Activated naive CD4-positive, alpha-beta T cell (primary cell): ENCODE measurements around the gene MRPL14.

ENCODE experiments used
- DNase-seq, 4 experiments: peaks; one replicate each; lab custom pipeline; 2025; lab: John Stamatoyannopoulos, UW

The MRPL14 gene

DNA sequence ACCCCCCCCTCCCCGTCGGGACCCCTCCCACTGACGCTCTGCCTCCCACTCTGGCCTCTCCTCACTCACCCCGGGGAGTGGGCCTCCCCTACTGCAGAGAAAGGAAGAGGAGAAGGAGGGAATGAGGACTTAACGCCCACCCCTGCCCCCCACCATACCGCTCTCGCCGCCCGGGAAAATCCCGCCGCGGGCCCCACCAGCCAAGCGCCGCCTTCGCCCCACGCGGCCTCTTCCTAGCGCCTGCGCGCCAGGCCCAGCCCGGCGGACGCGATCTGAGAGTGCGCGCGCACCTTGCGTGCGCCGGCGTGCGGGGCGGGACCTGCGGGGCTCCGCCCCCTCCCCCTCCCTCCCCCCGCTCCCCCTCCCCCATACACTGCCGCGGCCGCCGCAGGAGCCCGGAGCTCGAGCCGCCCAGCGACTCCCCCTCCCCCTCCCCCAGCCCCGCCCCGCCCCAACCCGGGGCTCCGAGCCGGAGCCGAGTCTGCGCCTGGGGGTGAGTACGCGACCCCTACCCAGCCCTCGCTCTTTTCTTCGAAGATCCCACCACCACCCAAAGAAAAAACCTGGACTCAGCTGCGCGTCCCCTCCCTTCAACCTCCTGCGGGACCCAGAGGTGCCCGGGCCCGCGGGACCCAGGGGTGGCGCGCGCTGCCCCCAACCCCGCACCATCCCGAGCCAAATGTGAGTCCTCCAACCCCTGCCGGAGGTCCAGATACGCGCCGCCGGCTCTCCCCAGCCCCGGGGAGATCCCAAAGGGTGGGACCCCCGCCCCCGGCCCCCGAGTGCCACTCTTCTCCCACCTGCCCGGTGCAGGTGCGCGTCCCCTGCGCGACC lies at the start of gene MRPL14, which contains the start of gene TMEM63B:
TSS of gene MRPL14 (minus strand) at position 267 of the 834 bp plus-strand sequence. CDS start 10,841 bp downstream, outside the sequence.
TSS of gene TMEM63B (plus strand) at position 369 of the 834 bp plus-strand sequence. CDS start 7,031 bp downstream, outside the sequence.
- DNase-seq = peak; percentile 79 to 90 (median 80)

GRCh38 chr6:44176130-44176761 lies 49.0 kb upstream of the MRPL14 start:
- DNase-seq = no peak

- peak; percentile 47 to 69 (median 64) for DNase-seq
Measured at GRCh38 chr6:44172731-44173500, 45.7 kb upstream of the MRPL14 start.

DNA sequence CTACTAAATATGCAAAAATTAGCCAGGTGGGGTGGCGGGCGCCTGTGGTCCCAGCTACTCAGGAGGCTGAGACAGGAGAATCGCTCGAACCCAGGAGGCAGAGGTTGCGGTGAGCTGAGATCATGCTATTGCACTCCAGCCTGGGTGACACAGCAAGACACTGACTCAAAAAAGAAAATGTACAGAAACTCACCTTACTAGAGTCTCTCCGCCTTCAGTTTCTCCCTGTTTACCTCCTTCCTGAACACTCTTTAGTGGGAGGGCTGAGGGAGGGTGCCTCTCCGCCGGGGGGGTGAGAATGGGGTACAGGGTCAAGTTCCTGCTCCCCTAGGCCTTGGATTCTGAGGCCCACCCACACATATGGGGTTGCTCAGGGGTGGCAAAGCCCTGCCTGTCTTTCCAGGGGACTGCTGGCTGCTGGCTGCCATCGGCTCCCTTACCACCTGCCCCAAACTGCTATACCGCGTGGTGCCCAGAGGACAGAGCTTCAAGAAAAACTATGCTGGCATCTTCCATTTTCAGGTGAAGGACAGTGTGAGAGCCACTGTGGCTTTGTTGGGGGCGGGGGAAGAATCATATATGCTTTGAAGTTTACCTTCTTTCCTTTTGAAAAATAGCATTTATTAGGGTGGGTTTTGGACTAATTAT lies 44.8 kb upstream of the MRPL14 start:
- DNase-seq = no peak

DNA sequence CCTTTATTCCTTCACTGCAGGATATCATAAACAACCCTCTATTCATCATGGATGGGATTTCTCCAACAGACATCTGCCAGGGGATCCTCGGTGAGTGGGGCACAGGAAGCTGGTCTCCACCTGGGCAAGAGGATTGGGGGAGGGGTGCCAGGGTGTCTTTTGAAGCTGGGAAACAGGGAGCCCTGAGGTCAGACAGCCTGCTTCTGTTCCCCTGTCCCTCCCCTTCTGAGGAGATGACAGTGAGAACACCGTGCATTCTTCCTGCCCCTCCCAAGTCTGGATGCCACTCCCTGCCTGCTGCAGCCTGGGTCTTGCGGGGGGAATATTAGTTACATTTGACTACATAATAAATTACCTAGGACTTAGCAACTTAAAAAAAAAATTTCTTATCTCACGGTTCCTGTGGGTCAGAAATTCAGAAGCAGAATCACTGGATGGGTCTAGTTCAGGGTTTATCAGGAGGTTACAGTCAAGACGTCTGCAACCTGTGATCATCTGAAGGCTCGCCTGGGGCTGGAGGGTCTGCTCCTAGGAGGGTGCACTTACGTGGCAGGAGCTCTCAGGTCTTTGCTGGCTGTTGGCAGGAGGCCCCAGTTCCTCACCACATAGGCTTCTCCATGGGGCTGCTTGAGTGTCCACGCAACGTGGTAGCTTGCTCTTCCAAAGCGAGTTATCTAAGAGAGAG lies 42.8 kb upstream of the MRPL14 start:
- no peak for DNase-seq

GRCh38 chr6:44169154-44169553 lies 41.9 kb upstream of the MRPL14 start:
- no peak for DNase-seq

DNA sequence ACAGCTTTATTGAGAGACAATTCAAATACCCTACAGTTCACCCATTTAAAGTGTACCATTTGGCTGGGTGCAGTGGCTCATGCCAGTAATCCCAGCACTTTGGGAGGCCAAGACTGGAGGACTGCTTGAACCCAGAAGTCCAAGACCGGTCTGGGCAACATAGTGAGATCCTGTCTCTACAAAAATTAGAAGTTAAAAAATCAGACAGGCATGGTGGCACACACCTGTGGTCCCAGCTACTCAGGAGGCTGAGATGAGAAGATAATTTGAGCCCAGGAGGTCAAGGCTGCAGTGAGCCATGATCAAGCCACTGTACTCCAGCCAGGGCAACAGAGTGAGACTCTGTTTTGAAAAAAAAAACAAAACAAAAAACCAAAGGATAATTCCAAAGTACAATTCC lies 40.3 kb upstream of the MRPL14 start:
- no peak for DNase-seq

- DNase-seq = no peak
Measured at GRCh38 chr6:44166591-44167184, 39.4 kb upstream of the MRPL14 start.

DNA sequence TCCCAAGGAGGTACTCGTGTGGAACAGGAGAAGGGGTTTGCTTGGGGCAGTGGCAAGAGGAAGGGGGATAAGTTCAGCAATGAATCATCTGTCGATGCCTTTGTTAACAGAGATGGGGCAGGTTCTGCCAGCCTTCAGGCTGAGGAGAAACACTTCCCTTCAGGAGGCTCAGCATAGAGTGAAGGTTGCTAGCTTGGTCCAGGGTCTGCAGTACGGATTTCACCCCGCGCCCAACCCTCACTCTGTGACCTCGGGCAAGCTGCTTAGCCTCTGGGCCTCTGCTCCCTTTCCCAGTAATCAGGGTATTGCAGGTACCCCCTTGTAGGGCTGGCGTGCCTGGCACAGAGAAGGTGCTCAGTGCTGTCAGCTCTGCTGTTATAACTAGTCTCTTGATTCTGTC lies 38.9 kb upstream of the MRPL14 start:
- no peak for DNase-seq

DNA sequence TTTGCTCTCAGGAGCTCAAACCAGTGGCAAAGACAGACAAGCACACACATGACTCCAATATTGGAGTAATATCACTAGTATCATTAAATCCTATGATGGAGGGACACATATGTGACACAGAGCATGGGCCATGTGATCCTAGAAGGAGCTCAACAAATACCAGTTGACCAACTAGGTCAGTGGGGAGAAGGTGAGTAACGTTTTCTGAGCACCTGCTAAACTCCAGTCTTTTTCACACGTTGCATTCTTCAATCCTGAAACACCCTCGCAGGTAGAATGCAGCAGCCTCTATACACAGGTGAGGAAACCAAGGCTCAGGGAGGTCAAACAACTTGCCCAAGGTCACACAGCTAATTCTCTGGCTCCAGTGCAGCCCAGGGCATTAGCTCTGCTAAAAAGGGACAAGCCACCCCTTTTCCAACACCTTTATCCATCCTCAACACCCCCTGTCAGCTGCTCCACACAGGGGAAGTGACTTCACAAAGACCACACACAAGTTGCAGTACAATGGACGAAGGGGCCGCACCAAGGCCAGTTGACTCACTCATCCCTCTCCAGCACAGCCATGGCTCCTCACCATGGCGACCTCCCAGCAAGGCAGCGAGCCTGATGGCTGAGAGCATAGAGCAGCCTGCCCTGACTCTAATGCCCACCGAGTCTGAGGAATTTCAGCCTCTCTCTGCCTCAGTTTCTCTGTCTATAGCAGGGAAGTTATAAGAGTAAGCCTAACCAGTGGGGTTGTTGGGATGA lies 35.8 kb upstream of the MRPL14 start:
- DNase-seq = no peak

GRCh38 chr6:44161997-44162338 lies 34.7 kb upstream of the MRPL14 start:
- DNase-seq = no peak

GRCh38 chr6:44158770-44159228 lies 31.5 kb upstream of the MRPL14 start, which contains the start of gene CAPN11:
Gene CAPN11 (plus strand): TSS chr6:44158820. CDS start chr6:44158849, 29 bp downstream.
- DNase-seq = no peak

DNA sequence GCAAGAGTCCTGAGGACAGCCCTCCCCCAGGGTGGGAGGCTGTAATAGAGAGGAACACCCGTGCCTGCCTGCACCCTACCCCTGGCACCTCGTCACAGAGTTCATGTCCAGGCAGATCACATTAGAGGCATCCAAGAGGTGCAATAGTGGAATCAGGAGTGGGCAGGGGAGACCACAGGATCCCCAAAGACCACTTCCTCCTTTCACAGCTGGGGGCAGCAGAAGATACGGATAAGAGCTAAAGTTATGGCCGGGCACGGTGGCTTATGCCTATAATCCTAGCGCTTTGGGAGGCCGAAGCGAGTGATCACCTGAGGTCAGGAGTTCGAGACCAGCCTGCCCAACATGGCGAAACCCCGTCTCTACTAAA lies 29.9 kb upstream of the MRPL14 start:
- no peak for DNase-seq

DNA sequence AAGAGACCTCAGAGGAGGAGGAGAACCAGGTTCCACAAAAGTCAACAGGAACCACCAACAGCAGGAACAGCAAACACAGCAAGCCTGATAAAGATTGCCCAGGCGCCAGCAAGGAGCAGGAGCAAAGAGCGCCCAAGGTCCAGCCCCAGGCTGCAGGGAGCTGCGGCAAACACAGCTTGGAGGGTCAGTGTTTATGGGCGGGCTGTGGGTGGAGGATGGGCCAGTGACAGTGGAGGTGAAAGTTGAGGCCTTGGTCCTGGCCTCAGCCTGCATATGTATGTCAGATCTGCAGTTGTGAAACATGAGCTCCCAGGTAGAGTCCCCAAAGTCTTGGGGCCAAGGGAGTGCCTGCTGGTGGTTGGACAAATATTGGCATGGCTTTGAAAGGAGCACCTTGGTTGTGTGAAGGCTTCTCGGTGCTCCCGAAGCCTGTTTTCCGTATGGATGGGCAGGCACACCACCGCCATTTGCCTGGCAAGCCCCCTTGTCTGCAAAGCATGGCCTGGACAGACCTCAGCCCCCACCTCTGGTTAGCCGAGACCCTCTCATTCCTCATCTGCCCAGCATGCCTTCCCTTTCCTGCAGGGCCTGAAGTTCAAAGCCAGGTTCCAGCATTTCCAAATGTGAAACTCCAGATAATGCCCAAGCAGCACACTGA lies 29.4 kb upstream of the MRPL14 start:
- DNase-seq = no peak

- DNase-seq = no peak
Measured at GRCh38 chr6:44154067-44154466, 26.8 kb upstream of the MRPL14 start.

DNA sequence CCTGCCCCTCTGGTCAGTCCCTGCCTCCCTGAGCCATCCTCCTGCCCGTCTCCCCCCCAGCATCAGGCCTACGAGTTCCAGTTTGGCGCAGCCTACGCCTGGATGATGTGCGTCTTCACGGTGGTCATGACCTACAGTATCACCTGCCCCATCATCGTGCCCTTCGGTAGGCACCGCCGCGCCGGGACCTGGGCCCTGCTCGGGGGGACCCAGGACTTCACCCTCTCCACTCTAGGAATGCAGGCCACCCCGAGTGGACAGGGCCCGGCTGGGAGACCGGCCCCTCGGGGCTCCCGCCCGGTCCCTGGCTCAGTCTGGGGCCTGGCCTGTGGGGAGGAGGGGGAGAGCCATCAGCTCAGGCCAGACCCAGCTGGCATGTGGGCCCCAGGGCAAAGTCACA lies 25.3 kb upstream of the MRPL14 start:
- no peak for DNase-seq

DNA sequence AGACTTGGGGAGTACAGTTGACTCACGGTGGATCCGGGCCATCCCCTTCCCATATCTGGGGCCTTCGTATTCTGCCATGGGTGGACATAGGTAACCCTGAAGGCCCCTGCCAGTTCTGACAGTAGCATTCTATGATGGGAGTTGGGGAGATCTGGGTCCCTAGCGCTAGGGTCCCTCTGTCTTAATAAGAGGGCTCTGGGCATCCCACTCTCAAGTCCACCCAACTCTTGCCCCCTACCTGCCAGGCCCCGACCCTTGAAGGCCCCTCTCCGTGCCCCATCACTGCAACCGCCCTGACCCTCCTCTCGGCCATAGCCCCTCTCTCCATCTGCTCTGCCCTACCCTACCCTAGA lies 24.8 kb upstream of the MRPL14 start:
- DNase-seq = no peak

- DNase-seq = peak; percentile 72 to 79 (median 76)
Measured at GRCh38 chr6:44151348-44152108, 24.3 kb upstream of the MRPL14 start.

- no peak for DNase-seq
Measured at GRCh38 chr6:44150317-44150917, 23.2 kb upstream of the MRPL14 start.
